HEK293T (cell line): ENCODE data around the gene KRTAP5-5.

ENCODE experiments used
- BHLHE40 ChIP-seq: fragments of 450-650 bp; IDR thresholded peaks from 2 replicates; pipeline ENCODE4 v1.6.1; 2016; ENCODE audit warnings: mild to moderate bottlenecking, moderate library complexity, borderline replicate concordance
- ELF4 ChIP-seq: fragments of 450-650 bp; IDR thresholded peaks from 2 replicates; pipeline ENCODE4 v1.6.1; 2017; ENCODE audit warnings: antibody characterized with exemption
- LEF1 ChIP-seq: fragments of 450-650 bp; IDR thresholded peaks from 2 replicates; pipeline ENCODE4 v1.6.1; 2017; ENCODE audit warnings: mild to moderate bottlenecking, borderline replicate concordance
- SUZ12 ChIP-seq: fragments of 450-650 bp; IDR thresholded peaks from 2 replicates; pipeline ENCODE4 v1.6.1; 2016; ENCODE audit warnings: mild to moderate bottlenecking
- TARDBP ChIP-seq: fragments of 450-650 bp; IDR thresholded peaks from 2 replicates; pipeline ENCODE4 v1.6.1; 2016

DNA sequence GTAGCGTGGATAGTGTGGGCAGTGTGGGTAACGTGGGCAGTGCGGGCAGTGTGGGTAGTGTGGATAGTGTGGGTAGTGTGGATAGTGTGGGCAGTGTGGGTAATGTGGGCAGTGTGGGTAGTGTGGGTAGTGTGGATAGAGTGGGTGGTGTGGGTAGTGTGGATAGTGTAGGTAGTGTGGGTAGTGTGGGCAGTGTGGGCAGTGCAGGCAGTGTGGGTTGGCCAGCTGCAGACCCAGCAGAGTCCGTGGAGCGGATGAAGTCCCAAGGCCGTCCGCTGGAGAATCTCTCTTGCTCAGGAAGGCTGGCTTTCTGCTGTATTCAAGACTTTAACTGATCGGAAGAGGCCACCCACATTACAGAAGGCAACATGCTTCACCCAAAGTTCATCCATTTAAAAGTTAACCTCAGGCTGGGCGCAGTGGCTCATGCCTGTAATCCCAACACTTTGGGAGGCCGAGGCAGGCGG lies 41.4 kb downstream of the KRTAP5-5 start:
- TF ChIP-seq ELF4 (no peak), SUZ12 (no peak), LEF1 (no peak), TARDBP (no peak), BHLHE40 (no peak)
